ENCODE data around the gene QRICH1.

QRICH1 gene

GRCh38 chr3:48997714-48998637 lies 95.9 kb downstream of the QRICH1 start:
- DNase-seq = no peak

- DNase-seq = no peak
Observed at GRCh38 chr3:48997102-48997635, 96.7 kb downstream of the QRICH1 start.

- no peak for DNase-seq
Observed at GRCh38 chr3:48996640-48997039, 97.2 kb downstream of the QRICH1 start.

- DNase-seq = no peak
Observed at GRCh38 chr3:48993834-48994233, 100.0 kb downstream of the QRICH1 start.

GRCh38 chr3:48991851-48992545 lies 101.9 kb downstream of the QRICH1 start:
- no peak for DNase-seq

- peak in 1 of 2 donors; percentile 14 for DNase-seq
Observed at GRCh38 chr3:48990636-48991469, 103.0 kb downstream of the QRICH1 start.

- peak; percentile 69 to 73 for DNase-seq
Observed at GRCh38 chr3:48989796-48990635, 103.9 kb downstream of the QRICH1 start, which contains the start of gene P4HTM. Gene P4HTM, plus strand, starts transcription at chr3:48990241. Its CDS starts 16 bp downstream, at chr3:48990257.

GRCh38 chr3:48989126-48989795 lies 104.6 kb downstream of the QRICH1 start:
- no peak for DNase-seq

GRCh38 chr3:48985831-48986376 lies 108.0 kb downstream of the QRICH1 start:
- DNase-seq = no peak

- peak; percentile 55 to 70 for DNase-seq
Observed at GRCh38 chr3:48984663-48985062, 109.2 kb downstream of the QRICH1 start.

GRCh38 chr3:48983096-48983495 lies 110.8 kb downstream of the QRICH1 start:
- no peak for DNase-seq

GRCh38 chr3:48982686-48983085 lies 111.2 kb downstream of the QRICH1 start:
- DNase-seq = no peak

- DNase-seq = no peak
Observed at GRCh38 chr3:48982016-48982415, 111.9 kb downstream of the QRICH1 start.

- no peak for DNase-seq
Observed at GRCh38 chr3:48980295-48980694, 113.6 kb downstream of the QRICH1 start.

All from inflammatory macrophage treated with lipopolysaccharide for 1 hour (primary cell).